ENCODE results near the gene MRPL4.

DNA sequence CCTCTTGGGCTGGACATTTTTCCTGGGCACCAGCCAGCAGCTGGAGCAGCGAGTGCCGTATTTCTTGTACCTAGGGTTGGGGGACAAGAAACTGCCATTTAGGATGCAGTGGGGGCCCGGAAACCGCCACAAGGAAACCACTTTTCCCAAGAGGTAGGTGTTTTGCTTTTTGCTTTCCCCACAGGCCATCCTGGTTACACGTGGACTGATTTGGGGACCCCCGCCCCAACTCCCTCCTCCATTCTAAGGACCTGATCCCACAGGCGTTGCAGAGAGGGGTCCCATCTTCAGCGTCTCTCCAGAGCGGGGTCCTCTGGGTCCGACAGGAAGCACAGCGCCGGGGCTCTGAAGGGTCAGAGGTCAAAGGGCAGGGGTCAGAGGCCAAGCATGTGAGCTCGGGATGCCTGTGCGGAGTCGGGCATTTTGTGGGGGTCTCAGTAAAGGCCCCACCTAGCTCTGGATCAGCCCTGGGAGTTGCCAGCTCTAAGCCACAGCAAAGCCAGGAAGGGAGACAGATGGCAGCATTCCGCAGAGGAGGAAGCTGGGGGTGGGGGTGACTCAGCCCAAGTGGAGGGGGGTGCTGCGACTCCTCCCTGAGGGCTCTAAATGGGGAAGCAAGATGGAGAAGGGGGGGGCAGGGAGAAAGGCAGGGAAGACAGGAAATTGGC lies 53.3 kb downstream of the MRPL4 start:
- TF ChIP-seq JUND (IDR thresholded peaks at IDR 0.05) (no peak), RAD21 (IDR thresholded peaks at IDR 0.05) (no peak), FOXA1 (IDR thresholded peaks at IDR 0.05) (no peak), SP1 (IDR thresholded peaks at IDR 0.05) (no peak)
- TF ChIP-seq, protein P1, sequence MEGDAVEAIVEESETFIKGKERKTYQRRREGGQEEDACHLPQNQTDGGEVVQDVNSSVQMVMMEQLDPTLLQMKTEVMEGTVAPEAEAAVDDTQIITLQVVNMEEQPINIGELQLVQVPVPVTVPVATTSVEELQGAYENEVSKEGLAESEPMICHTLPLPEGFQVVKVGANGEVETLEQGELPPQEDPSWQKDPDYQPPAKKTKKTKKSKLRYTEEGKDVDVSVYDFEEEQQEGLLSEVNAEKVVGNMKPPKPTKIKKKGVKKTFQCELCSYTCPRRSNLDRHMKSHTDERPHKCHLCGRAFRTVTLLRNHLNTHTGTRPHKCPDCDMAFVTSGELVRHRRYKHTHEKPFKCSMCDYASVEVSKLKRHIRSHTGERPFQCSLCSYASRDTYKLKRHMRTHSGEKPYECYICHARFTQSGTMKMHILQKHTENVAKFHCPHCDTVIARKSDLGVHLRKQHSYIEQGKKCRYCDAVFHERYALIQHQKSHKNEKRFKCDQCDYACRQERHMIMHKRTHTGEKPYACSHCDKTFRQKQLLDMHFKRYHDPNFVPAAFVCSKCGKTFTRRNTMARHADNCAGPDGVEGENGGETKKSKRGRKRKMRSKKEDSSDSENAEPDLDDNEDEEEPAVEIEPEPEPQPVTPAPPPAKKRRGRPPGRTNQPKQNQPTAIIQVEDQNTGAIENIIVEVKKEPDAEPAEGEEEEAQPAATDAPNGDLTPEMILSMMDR (IDR thresholded peaks at IDR 0.05; ENCODE audit: low read depth, low read length, missing input control) = no peak

Measured in liver (tissue), 3 donors.